K562 (cell line): ENCODE results near the gene PIEZO2. TPM values are rescaled to one million over a fixed set of nuclear protein-coding genes. Genes with fewer than 3 reads are reported as not detected.

Source experiments
- ATAC-seq: fragments of 200-7000 bp; cut with Tn5 transposase; 3 replicates; pipeline ENCODE4 v1.9.1; 2020; ENCODE audit warnings: moderate library complexity
- BruUV-seq: library from RNA; stranded (reverse); fragments of 400-500 nt; replicated peaks from 2 replicates; lab custom pipeline; 2021; lab: Mats Ljungman, UMichigan
- CTCF ChIA-PET: fragments of 300-600 bp; formaldehyde crosslinking; extraction: SDS; loops from one replicate; lab custom pipeline; 2021; ENCODE audit warnings: low intra/inter-chr PET ratio; lab: Yijun Ruan, JAX
- POLR2A ChIA-PET: fragments of 300-600, 350-650 bp; sonication (Branson Sonifier 250); formaldehyde crosslinking; extraction: SDS; loops from one replicate; lab custom pipeline; 2021; ENCODE audit warnings: antibody characterized with exemption, inconsistent platforms; lab: Yijun Ruan, JAX
- DNase-seq, 4 experiments: peaks; one replicate each; pipeline versions ENCODE4 v3.0.0 to v3.0.0-alpha.2; 2011 to 2018; ENCODE audit warnings: low spot score in 3 of 4, mixed read lengths in 3 of 4; ENCODE audit errors: extremely low read depth in 1 of 4
- FAIRE-seq: peaks from 2 replicates; lab custom pipeline; 2011; peaks lifted over from hg19 to GRCh38; lab: Jason Lieb, UNC
- H2AFZ ChIP-seq: 2 replicates; pipeline ENCODE4 v1.6.0; 2011; ENCODE audit warnings: low read depth, low read length, control low read depth, inconsistent platforms
- H3K27ac ChIP-seq: fragments of 200-600 bp; 3 replicates; pipeline ENCODE4 v1.8.0; 2011; ENCODE audit warnings: low read depth, mild to moderate bottlenecking, control low read depth, inconsistent platforms, low read length, moderate library complexity, mixed read lengths; ENCODE audit errors: extremely low read depth
- H3K27me3 ChIP-seq, 2 experiments: fragments of 300-600 bp in 1 of 2; 2 replicates in 1 of 2; 3 replicates in 1 of 2; pipeline versions ENCODE4 v1.6.0 to v1.8.0; 2011; ENCODE audit warnings: inconsistent platforms in 2 of 2, low read length in 2 of 2, mild to moderate bottlenecking in 1 of 2, mixed read lengths in 1 of 2, moderate library complexity in 1 of 2; ENCODE audit not compliant: control insufficient read depth in 2 of 2, insufficient read depth in 2 of 2
- H3K36me3 ChIP-seq: fragments of 300-600 bp; 3 replicates; pipeline ENCODE4 v1.8.0; 2011; ENCODE audit warnings: mild to moderate bottlenecking, low read length, inconsistent platforms; ENCODE audit not compliant: control insufficient read depth, insufficient read depth
- H3K4me1 ChIP-seq, 2 experiments: fragments of 200-600 bp in 1 of 2; replicated peaks in 1 of 2; 2 replicates in 1 of 2; 3 replicates in 1 of 2; pipeline versions ENCODE4 v1.5.1 to v1.8.0; 2011; ENCODE audit warnings: inconsistent platforms in 2 of 2, low read length in 2 of 2, mild to moderate bottlenecking in 1 of 2, mixed read lengths in 1 of 2, moderate library complexity in 1 of 2; ENCODE audit not compliant: control insufficient read depth in 2 of 2, insufficient read depth in 2 of 2
- H3K4me2 ChIP-seq: 2 replicates; pipeline ENCODE4 v1.6.1; 2011; ENCODE audit warnings: low read length, control low read depth, inconsistent platforms, mixed read lengths; ENCODE audit not compliant: insufficient read depth
- H3K4me3 ChIP-seq: fragments of 200-600 bp; sonication (generic), shearing (Covaris generic); 2 replicates; pipeline ENCODE4 v1.5.1; 2016; ENCODE audit warnings: control low read depth, inconsistent platforms
- H3K79me2 ChIP-seq: fragments of 200-600 bp; 3 replicates; pipeline ENCODE4 v1.8.0; 2011; ENCODE audit warnings: low read length, inconsistent platforms; ENCODE audit not compliant: control insufficient read depth, insufficient read depth
- H3K9ac ChIP-seq, 2 experiments: 2 replicates each; pipeline versions ENCODE4 v1.6.0 to v1.6.1; 2011; ENCODE audit warnings: low read depth in 2 of 2, low read length in 2 of 2, control low read depth in 1 of 2, inconsistent platforms in 1 of 2, mild to moderate bottlenecking in 1 of 2, mixed read lengths in 1 of 2; ENCODE audit not compliant: insufficient read depth in 1 of 2
- H3K9me1 ChIP-seq: one replicate; pipeline ENCODE4 v1.6.0; 2011; ENCODE audit warnings: inconsistent platforms, mild to moderate bottlenecking, low read length, moderate library complexity; ENCODE audit not compliant: control insufficient read depth, insufficient read depth
- H3K9me3 ChIP-seq: replicated peaks from 2 replicates; pipeline ENCODE4 v1.5.1; 2011; ENCODE audit warnings: low read depth, low read length, inconsistent platforms; ENCODE audit not compliant: control insufficient read depth, insufficient read depth
- H4K20me1 ChIP-seq: replicated peaks from 2 replicates; pipeline ENCODE4 v1.6.1; 2011; ENCODE audit warnings: low read length, inconsistent platforms, mixed read lengths; ENCODE audit not compliant: control insufficient read depth, insufficient read depth
- EZH2 ChIP-seq: IDR thresholded peaks from 2 replicates; pipeline ENCODE4 v1.6.1; 2012; ENCODE audit warnings: low read depth, mild to moderate bottlenecking, inconsistent platforms, low read length, borderline replicate concordance
- HIVEP1 ChIP-seq: fragments of 250-450 bp; sonication (Bioruptor Pico); IDR thresholded peaks from 2 replicates; pipeline ENCODE4 v1.4.0; 2020; ENCODE audit warnings: mild to moderate bottlenecking
- L3MBTL2 ChIP-seq: fragments of 450-650 bp; IDR thresholded peaks from 2 replicates; pipeline ENCODE4 v1.6.1; 2016; ENCODE audit warnings: mild to moderate bottlenecking, moderate library complexity
- POLR2A ChIP-seq: fragments of 450-650 bp; conservative IDR thresholded peaks from 2 replicates; pipeline ENCODE4 v1.6.1; 2016
- RAD51 ChIP-seq: fragments of 450-650 bp; IDR thresholded peaks from 2 replicates; pipeline ENCODE4 v1.7.1; 2016; ENCODE audit warnings: low read depth, mild to moderate bottlenecking, borderline replicate concordance
- TAF9B ChIP-seq: fragments of 450-650 bp; IDR thresholded peaks from 2 replicates; pipeline ENCODE4 v1.6.1; 2018; ENCODE audit warnings: mild to moderate bottlenecking; ENCODE audit not compliant: partially characterized antibody
- TFAM ChIP-seq: fragments of 250-450 bp; sonication (Bioruptor Pico); conservative IDR thresholded peaks from 2 replicates; pipeline ENCODE4 v1.5.0; 2021; ENCODE audit warnings: mild to moderate bottlenecking, moderate library complexity
- U2AF1 ChIP-seq: fragments of 200-400 bp; formaldehyde crosslinking; optimal IDR thresholded peaks from 2 replicates; pipeline ENCODE3; 2017; ENCODE audit warnings: mild to moderate bottlenecking, low read depth, low read length, moderate library complexity
- USF1 ChIP-seq: sonication (generic); formaldehyde crosslinking; IDR thresholded peaks from 2 replicates; pipeline ENCODE4 v1.9.0; 2022; ENCODE audit warnings: mild to moderate bottlenecking, missing genetic modification reagents
- ZNF384 ChIP-seq: IDR thresholded peaks from 2 replicates; pipeline ENCODE4 v1.6.1; 2012; ENCODE audit warnings: low read depth, low read length, improper control_type of control experiment
- ZNF699 ChIP-seq: fragments of 250-450 bp; sonication (Bioruptor Pico); IDR thresholded peaks from 2 replicates; pipeline ENCODE4 v1.8.0; 2021; ENCODE audit warnings: mild to moderate bottlenecking, moderate library complexity; ENCODE audit not compliant: insufficient replicate concordance
- WGBS: fragments of 100-300 bp; shearing (Covaris generic); methylation state at CpG from one replicate; pipeline ENCODE4 v1.1.6; 2016; ENCODE audit warnings: low coverage, mixed read lengths; ENCODE audit not compliant: insufficient coverage; ENCODE audit errors: missing lambda C conversion rate; 5-methylcytosine and 5-hydroxymethylcytosine counted together
- in situ Hi-C: fragments of 300-500 bp; cut with MboI; formaldehyde crosslinking; loops from 4 replicates; pipeline ENCODE4 v1.15.0; 2018; ENCODE audit warnings: inconsistent platforms, mixed read lengths
- intact Hi-C: fragments of 100-400 bp; cut with micrococcal nuclease; formaldehyde crosslinking; loops from 2 replicates; pipeline ENCODE4 v1.14.2; 2022
- polyA plus RNA-seq, 8 experiments: library from polyadenylated mRNA; depleted of rRNA in 4 of 8; stranded (reverse) in 5 of 8; unstranded in 3 of 8; fragments of >200 nt; fragmentation: Nextera tagmentation in 2 of 8; fragmentation: Illumina TruSeq in 1 of 8; extraction: Ambion mirVana in 2 of 8; extraction: Trizol in 1 of 8; gene quantifications; 2 replicates each; pipeline versions ENCODE4 v1.2.1 to v1.2.3, GENCODE V29; 2011 to 2014; ENCODE audit warnings: inconsistent platforms in 1 of 8, missing spikeins in 1 of 8
- total RNA-seq, 7 experiments: library from RNA; depleted of rRNA in 6 of 7; stranded (reverse); fragments of >200 nt in 6 of 7; fragmentation: Illumina TruSeq in 2 of 7; extraction: Trizol in 2 of 7; gene quantifications; 2 replicates each; pipeline versions ENCODE4 v1.2.1 to v1.2.3, GENCODE V29; 2011 to 2021; ENCODE audit warnings: low replicate concordance in 1 of 7

Gene PIEZO2
- total and polyA plus RNA-seq, 9 of the 15 experiments (the other 6 are each of a cell fraction or from before 2014, with no cell fraction given) = 0.54 to 4.1 (median 2.0) TPM

- BruUV-seq = no TSS peak
- Histone ChIP-seq H3K9ac (no peak overlapping the region), H3K4me3 (no peak overlapping the region), H3K4me1 (no peaks in the 10 kb centered on the region), H3K4me2 (no peak overlapping the region), H3K79me2 (no peaks in the 10 kb centered on the region), H4K20me1 (no peaks in the 10 kb centered on the region; the same call in 1 of the 2 replicates), H3K27ac (no peak overlapping the region), H3K9me3 (no peaks in the 10 kb centered on the region), H2AFZ (no peak overlapping the region), H3K27me3 (peaks cover 0 to 8% of the 10 kb centered on the region in 2 experiments; a peak in 2 of 5 replicates), H3K9me1 (no peaks in the 10 kb centered on the region), H3K36me3 (no peaks in the 10 kb centered on the region)
- POLR2A ChIA-PET = interaction anchor here (0.5 to 0.8 kb wide), 3 partner anchors 47 to 500 kb away, joined by 3 read pairs; no protein-coding TSS in a partner anchor
- CTCF ChIA-PET = no interaction called here
- TF ChIP-seq U2AF1 (no peak), EZH2 (no peak), POLR2A (no peak), L3MBTL2 (no peak), USF1 (CRISPR knock-in tag) (no peak), RAD51 (no peak), TAF9B (no peak), HIVEP1 (no peak), ZNF699 (CRISPR knock-in tag) (no peak), TFAM (CRISPR knock-in tag) (no peak), ZNF384 (no peak)
- DNase-seq = no peak
- ATAC-seq = no peak
- FAIRE-seq = no peak
- WGBS = 0% methylated on average over 6 of the region's 6 CpGs
- intact Hi-C loops = no loop called here
- in situ Hi-C loops = no loop called here
These were observed 128.4 kb downstream of the PIEZO2 start for GRCh38 chr18:11020877-11021414.
